ENCODE results near the gene XIRP2.
"Not testable (repeated sequence)": the region's sequence is repeated elsewhere in the genome, so short reads cannot be mapped to it uniquely, and the experiment has no call there.

XIRP2 gene

GRCh38 chr2:167017021-167017420 is 128.7 kb downstream of the XIRP2 start:
- DNase-seq (ENCODE audit: low spot score): no peak
- TF ChIP-seq, protein P1, sequence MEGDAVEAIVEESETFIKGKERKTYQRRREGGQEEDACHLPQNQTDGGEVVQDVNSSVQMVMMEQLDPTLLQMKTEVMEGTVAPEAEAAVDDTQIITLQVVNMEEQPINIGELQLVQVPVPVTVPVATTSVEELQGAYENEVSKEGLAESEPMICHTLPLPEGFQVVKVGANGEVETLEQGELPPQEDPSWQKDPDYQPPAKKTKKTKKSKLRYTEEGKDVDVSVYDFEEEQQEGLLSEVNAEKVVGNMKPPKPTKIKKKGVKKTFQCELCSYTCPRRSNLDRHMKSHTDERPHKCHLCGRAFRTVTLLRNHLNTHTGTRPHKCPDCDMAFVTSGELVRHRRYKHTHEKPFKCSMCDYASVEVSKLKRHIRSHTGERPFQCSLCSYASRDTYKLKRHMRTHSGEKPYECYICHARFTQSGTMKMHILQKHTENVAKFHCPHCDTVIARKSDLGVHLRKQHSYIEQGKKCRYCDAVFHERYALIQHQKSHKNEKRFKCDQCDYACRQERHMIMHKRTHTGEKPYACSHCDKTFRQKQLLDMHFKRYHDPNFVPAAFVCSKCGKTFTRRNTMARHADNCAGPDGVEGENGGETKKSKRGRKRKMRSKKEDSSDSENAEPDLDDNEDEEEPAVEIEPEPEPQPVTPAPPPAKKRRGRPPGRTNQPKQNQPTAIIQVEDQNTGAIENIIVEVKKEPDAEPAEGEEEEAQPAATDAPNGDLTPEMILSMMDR (IDR thresholded peaks at IDR 0.05; ENCODE audit: extremely low read depth, missing control alignments): no peak

DNA sequence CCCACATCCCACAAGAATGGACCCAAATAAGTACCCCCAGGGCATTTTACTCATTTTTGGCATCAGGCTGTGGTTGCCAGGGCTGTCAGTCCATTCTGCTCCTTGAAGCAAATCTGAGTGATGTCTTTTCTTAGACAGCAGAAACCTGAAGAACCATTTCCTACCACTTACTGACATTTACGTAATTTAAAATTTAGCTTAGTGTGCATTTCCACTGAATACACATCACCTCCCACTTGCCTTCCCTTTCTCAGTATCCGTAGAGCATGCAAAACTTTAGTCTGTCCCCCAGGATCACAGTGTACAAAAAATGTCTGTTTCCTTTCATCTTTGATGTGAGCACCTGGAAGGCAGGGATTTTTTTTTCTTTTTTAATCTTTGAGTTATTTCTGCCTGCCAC is 130.3 kb downstream of the XIRP2 start:
- TF ChIP-seq, protein P1 (IDR thresholded peaks at IDR 0.05; ENCODE audit: extremely low read depth, missing control alignments): no peak
- no peak for DNase-seq (ENCODE audit: low spot score)

DNA sequence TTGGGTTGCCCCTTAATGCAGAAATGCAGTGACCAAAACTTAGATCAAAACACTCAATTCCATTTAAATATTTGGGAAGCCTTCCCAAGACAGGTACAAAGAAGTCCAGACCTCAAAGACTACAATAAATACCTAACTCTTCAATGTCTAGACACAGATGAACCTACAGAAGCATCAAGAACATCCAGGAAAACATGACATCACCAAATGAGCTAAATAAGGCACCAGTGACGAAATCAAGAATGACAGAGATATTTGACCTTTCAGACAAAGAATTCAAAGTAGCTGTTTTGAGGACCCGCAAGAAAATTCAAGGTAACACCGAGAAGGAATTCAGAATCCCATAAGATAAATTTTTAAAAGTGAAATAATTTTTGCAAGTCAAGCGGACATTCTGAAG is 140.2 kb downstream of the XIRP2 start:
- TF ChIP-seq, protein P1 (IDR thresholded peaks at IDR 0.05; ENCODE audit: extremely low read depth, missing control alignments): no peak
- DNase-seq (ENCODE audit: low spot score): no peak

GRCh38 chr2:167034976-167035375 is 146.7 kb downstream of the XIRP2 start:
- not testable (repeated sequence) for DNase-seq (ENCODE audit: low spot score)

GRCh38 chr2:167048829-167049228 is 160.5 kb downstream of the XIRP2 start:
- TF ChIP-seq, protein P1 (IDR thresholded peaks at IDR 0.05; ENCODE audit: extremely low read depth, missing control alignments): no peak
- no peak for DNase-seq (ENCODE audit: low spot score)

DNA sequence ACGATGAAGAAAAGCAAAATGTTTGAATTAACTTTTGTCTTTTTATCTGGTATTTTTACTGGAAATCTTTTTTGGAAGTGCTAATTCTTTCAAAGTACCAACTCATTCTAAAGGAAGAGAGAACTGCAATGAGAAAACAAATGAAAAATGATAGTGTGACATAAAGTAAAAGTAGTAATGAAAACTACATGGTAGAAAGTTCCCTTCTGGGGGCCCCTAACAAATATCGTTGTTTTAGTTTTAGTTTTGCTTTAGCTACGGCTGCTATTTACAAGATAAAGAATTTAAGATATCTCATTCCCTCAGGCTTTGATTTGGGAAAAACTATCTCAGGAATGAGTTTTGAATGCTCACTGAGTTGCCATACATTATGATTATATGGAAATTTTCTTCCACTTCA is 161.4 kb downstream of the XIRP2 start:
- DNase-seq (ENCODE audit: low spot score): no peak
- TF ChIP-seq, protein P1 (IDR thresholded peaks at IDR 0.05; ENCODE audit: extremely low read depth, missing control alignments): no peak

DNA sequence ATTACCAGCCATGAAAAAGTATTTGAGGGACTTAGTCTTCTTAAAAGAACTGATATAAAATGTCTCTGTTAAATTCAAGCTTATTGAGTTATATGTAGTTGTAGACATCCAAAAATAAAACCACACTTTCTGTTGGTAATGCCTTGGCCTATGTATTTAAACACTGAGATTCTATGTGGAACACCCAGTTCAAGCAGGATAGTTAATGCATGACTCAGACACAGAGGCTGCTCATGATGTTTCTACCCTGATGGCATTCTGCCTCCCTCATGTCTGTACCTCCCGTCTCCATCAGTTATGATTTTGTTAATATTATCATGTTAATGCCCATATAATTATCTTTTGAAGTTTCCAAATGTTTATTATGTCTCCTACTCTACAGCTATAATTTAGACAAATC is 164.5 kb downstream of the XIRP2 start:
- DNase-seq (ENCODE audit: low spot score): no peak
- TF ChIP-seq, protein P1 (IDR thresholded peaks at IDR 0.05; ENCODE audit: extremely low read depth, missing control alignments): no peak

- TF ChIP-seq, protein P1 (IDR thresholded peaks at IDR 0.05; ENCODE audit: extremely low read depth, missing control alignments): no peak
- DNase-seq (ENCODE audit: low spot score): no peak
These were observed 166.6 kb downstream of the XIRP2 start for GRCh38 chr2:167054881-167055280.

All from GM20000 (cell line).